Stromal cell of bone marrow (primary cell): Measurements from ENCODE around the gene STON2.

Experiments
- DNase-seq: peaks from one replicate; pipeline ENCODE4 v3.0.0-alpha.2; 2012; ENCODE audit warnings: low read depth

Gene STON2

GRCh38 chr14:81332725-81333124 lies 67.4 kb downstream of the STON2 start:
- DNase-seq = no peak

DNA sequence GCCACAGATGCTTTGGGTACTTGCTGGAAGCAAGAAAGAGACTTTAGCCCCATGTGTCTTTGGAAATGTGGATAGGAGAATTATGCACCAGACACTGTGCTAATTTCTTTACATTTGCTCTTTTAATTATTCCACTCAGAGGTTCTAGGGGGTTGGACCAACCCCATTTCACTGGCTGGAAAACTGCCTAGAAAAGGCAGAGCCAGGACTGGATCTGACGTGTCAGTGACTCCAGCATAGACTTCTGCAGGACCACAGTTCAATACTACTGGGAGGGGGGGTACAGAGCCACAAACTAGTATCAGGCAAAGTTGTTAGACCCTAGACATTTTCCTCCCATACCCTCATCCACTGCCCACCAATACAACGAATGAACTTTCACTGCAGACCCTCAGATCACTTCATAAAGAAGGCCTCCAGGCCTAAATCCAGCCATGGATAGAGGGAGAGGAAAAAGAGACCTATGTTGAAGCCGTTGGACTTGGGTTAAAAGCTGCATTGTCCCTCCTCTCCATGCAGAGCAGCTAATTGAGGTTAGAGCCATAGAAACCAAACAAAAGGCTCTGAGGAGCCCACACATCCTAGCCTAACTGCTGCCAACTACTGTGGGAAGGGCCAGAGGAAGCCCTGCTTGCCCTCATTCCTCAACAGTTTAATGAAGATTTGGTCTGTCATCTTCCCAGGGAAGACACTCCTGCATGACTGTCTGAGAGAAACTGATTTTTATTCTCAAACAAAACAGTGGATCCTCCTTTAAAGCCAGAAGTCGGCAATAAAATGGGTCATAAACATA lies 68.7 kb downstream of the STON2 start:
- DNase-seq = no peak

GRCh38 chr14:81330619-81331122 lies 69.5 kb downstream of the STON2 start:
- no peak for DNase-seq

GRCh38 chr14:81329640-81330381 lies 70.3 kb downstream of the STON2 start:
- DNase-seq = no peak

DNA sequence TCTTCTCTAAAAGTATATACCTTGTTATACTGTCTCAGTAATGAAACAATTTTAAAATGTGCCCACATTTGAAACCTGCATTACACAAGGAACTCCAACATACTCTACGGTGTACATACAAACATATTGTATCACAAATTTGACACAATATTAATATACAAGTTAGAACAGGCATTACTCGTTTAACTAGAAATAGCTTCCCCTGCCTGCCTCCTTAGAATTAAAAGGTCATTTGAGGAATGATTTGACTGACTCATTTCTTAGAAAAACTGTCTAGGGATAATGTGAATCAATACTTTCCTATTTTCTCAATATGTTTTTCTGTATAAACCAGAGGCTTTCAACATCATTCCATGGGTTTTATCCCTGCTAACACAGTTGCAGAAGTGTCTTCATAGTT lies 73.7 kb downstream of the STON2 start:
- no peak for DNase-seq

DNA sequence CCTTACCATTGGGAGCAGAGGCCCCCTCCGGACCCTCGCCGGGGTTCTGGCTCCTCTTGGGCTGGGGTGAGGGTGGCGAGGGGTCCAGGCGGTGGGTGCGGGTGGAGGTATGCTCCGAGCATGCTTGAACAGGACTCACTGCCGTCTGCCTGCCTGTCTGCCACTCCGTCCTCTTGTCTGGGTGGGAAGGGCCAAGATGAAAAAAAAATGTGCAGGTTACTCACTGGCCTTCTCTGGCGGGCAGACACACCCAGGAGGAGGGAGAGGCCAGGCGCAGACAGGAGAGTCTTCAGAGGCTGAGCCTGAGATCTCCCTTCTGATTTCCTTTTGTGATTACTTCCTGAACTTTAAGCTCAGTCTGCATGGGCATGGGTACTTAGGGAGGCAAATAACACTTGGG lies 76.1 kb downstream of the STON2 start:
- DNase-seq = no peak

GRCh38 chr14:81323093-81323492 lies 77.0 kb downstream of the STON2 start:
- no peak for DNase-seq

DNA sequence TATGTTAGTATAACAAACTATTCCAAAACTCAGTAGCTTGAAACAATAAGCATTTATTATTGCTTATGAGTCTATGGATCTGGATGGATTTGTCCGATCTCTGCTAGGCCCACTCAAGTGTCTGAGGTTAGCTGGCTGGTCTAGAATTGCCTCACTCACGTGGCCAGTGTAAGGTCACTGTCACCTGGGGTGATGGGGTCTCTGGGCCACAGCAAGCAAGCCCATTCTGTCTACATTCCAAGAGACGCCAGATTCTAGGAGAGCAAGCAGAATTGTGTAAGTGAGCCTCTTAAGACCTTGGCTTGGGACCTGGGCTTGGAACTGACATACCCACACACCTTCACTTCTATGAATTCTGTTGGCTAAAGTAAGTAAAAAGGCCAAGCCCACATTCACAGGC lies 80.2 kb downstream of the STON2 start:
- no peak for DNase-seq

- no peak for DNase-seq
These were observed 80.8 kb downstream of the STON2 start for GRCh38 chr14:81319314-81319713.

GRCh38 chr14:81315341-81315740 lies 84.8 kb downstream of the STON2 start:
- DNase-seq = no peak

GRCh38 chr14:81314443-81315175 lies 85.5 kb downstream of the STON2 start:
- DNase-seq = no peak

DNA sequence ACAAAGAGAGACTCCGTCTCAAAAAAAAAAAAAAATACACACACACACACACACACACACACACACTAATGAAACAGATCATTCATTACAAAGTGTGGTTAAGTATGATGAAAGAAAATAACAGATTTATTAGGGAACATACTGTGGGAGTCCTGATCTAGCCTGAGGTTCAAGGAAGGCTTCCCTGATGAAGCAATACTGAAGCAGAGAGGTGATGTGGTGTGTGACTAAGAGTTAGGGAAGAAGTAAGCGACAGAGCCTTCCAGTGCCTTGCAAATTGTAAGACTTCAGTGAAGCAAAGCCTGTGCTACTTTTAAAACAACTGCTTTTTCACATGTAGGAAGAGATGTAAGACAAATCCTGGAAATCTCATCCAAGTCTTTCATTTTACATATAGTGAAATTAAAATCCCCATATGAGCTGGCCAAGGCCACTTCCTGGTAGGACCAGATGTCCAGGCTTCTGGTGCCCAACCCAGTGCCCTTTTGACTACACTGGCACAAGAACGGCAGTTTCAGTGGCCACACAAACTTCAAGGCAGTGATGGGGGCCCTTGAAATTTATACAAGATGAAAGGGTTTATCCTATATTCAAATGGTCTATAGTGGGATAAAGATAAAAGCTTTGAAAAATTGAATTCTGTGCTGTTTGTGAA lies 86.2 kb downstream of the STON2 start:
- DNase-seq = no peak

DNA sequence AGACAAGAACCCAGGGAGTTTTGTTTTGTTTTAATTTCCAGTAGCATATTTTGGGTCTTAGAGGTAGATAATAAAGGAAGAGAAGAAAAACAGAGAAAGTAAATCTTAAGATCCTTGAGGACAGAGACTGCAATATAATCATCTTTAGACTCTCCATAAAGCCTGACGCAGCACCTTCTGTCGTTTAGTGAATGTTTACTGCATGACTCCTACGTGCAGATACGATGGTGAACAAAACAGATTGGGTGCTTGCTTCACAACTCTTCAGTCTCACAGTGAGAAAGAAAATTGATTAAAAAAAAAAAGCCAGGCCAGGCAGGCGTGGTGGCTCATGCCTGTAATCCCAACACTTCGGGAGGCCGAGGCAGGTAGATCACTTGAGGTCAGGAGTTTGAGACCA lies 86.9 kb downstream of the STON2 start:
- DNase-seq = no peak

GRCh38 chr14:81312289-81312876 lies 87.7 kb downstream of the STON2 start:
- DNase-seq = no peak

GRCh38 chr14:81311778-81312177 lies 88.3 kb downstream of the STON2 start:
- DNase-seq = no peak

- DNase-seq = no peak
These were observed 89.0 kb downstream of the STON2 start for GRCh38 chr14:81311141-81311540.

- no peak for DNase-seq
These were observed 89.5 kb downstream of the STON2 start for GRCh38 chr14:81310606-81311005.

DNA sequence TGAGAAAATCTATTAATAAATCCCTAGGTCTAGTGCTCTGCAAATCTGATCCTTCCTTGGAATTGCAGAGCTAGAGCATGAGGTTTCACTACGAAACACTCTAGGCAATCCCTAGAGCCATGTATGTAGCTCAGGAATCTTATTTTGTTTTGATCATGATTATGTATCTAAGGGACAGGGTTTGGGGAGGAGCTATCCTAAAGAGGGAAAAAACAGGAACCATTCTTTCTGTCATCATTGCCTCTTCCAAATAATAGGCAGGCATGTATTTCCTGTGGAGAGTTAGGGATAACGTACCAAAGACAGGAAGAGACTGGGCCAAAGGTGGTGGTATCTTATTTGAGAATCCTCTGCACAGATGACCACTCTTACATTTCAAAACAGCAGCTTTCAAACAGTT lies 90.6 kb downstream of the STON2 start:
- no peak for DNase-seq

DNA sequence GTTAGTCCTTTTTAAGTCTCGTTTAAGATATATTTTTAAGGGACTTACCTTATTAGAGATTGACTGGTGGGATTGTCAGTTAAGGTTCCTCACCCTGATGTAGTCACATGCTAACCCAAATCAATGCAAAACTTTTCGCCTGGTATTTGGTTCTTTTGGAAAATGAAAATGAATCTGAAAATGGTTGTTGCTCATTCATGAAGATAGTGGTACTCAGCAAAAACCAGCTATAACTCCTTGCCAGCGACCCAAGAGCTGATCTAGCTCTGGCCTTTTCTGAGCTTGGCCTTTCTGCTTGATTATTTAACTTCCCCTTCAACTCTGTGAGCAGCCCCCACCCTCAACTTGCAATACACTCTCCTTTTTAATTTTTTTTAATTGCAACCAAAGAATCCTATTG lies 94.4 kb downstream of the STON2 start:
- no peak for DNase-seq

DNA sequence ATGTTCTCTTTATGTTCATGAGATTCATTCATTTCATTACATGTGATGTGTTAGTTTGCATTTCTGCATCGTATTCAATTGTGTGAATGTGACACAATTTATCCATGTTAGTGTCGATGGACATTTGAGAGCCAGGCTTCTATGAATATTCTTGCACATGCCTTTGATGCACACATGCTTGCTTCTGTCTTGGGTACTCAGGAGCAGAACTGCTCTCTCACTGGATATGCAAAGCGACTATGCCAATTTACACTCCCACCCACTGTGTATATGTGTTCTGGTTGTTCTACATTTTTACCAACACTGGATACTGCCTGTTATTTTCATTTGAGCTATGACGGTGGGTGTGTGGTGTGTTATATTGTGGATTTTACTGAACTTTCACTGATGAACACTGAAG lies 95.1 kb downstream of the STON2 start:
- no peak for DNase-seq

DNA sequence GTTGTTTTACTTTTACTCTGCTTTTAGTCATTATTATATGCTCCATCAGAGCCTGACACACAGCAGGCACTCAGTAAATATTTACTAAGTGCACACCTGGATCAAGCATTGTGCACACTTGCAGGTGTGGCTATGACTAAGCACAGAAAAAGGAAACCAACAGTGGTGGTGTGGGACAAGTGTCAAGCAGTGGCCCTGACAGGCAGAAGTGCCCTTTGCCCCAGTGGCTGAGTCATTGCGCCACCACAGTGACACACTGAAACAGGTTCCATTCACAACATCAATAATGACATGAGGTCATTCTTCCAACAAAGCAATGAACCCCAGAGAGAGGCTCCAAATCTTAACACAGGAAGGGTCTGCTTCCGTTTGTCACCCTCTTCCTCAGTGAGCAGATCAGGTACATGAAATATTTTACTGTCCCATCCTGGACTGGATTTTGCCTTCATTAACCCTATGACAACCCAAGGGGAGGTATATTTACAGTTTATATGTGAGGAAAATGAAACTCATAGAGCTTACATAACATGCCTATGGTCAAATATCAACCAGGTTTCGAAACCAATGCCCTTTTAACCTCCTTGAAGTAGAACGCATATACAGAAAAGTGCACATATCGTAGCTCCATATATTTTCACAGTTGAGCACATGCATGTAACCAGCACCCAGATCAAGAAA lies 96.7 kb downstream of the STON2 start:
- no peak for DNase-seq
